ENCODE results near the gene NFIA. TPM values are rescaled to one million over a fixed set of nuclear protein-coding genes. Genes with fewer than 3 reads are reported as not detected.

NFIA gene
- total and polyA plus RNA-seq, 2 donors (not counting 1 experiment from before 2014, with no cell fraction given) = 0.28 to 0.54 TPM

- no peak for DNase-seq
- no CpG with 5 or more reads among the region's 5 CpGs for WGBS (ENCODE audit: insufficient coverage)
- no peak overlapping the region for H3K4me3 Mint-ChIP-seq
- Histone ChIP-seq H3K27me3 (replicated peaks in 1 of 4; ENCODE audit: control extremely low read depth in 1 of 4, control insufficient read depth in 3 of 4, insufficient read depth in 4 of 4, low read length in 3 of 4) (no peaks in the 10 kb centered on the region), H3K4me3 (ENCODE audit: control extremely low read depth in 1 of 5, extremely low read depth in 1 of 5, insufficient read depth in 1 of 5, low read depth in 2 of 5, low read length in 4 of 5) (no peak overlapping the region), H3K36me3 (replicated peaks in 1 of 2; ENCODE audit: control extremely low read depth in 1 of 2, control insufficient read depth in 1 of 2, extremely low read depth in 1 of 2, insufficient read depth in 2 of 2, low read length in 1 of 2) (no peaks in the 10 kb centered on the region), H3K9me3 (ENCODE audit: control extremely low read depth in 1 of 3, control insufficient read depth in 2 of 3, insufficient read depth in 1 of 3, low read length in 2 of 3) (no peaks in the 10 kb centered on the region), H3K4me2 (replicated peaks; ENCODE audit: low read depth, low read length, poor library complexity, severe bottlenecking) (no peak overlapping the region), H4K20me1 (ENCODE audit: control insufficient read depth, insufficient read depth, low read length, poor library complexity, severe bottlenecking) (no peaks in the 10 kb centered on the region), H3K27ac (ENCODE audit: low read length in 2 of 2) (no peak overlapping the region), H3K79me2 (ENCODE audit: control insufficient read depth, insufficient read depth, low read length) (no peaks in the 10 kb centered on the region), H3K9ac (ENCODE audit: low read length) (no peak overlapping the region), H3K4me1 (ENCODE audit: control insufficient read depth in 2 of 2, insufficient read depth in 2 of 2, low read length in 2 of 2) (no peaks in the 10 kb centered on the region), H2AFZ (ENCODE audit: insufficient read depth, low read depth, low read length, poor library complexity, severe bottlenecking) (no peak overlapping the region)
- intact Hi-C loops (cut with micrococcal nuclease) = no loop called here
- H3K4me1 Mint-ChIP-seq = peaks cover 2% of the 10 kb centered on the region
- CTCF ChIA-PET = no interaction called here
- no peaks in the 10 kb centered on the region for H3K9me3 Mint-ChIP-seq (ENCODE audit: insufficient read depth)
- POLR2A ChIA-PET = no interaction called here
- H3K27ac Mint-ChIP-seq = no peak overlapping the region
- no peak for TF ChIP-seq CTCF (IDR thresholded peaks at IDR 0.05)
- no peak for TF ChIP-seq EZH2 (IDR thresholded peaks at IDR 0.05; ENCODE audit: borderline replicate concordance, insufficient read depth, low read depth, low read length, poor library complexity, severe bottlenecking)
- H3K27me3 Mint-ChIP-seq = peaks cover 23% of the 10 kb centered on the region
- no peak for ATAC-seq (ENCODE audit: low read depth)
These were observed 317.9 kb downstream of the NFIA start for GRCh38 chr1:61400131-61400770.

- H3K4me1 ChIP-seq (ENCODE audit: control insufficient read depth in 2 of 2, insufficient read depth in 2 of 2, low read length in 2 of 2) = no peaks in the 10 kb centered on the region
- 80% methylated on average over 1 of the region's 3 CpGs for WGBS (ENCODE audit: insufficient coverage)
- POLR2A ChIA-PET = no interaction called here
These were observed 318.6 kb downstream of the NFIA start for GRCh38 chr1:61400997-61401396.

More at GRCh38 chr1:61400997-61401396, 318.6 kb downstream of the NFIA start:
- no peaks in the 10 kb centered on the region for H3K9me3 ChIP-seq (ENCODE audit: control extremely low read depth in 1 of 3, control insufficient read depth in 2 of 3, insufficient read depth in 1 of 3, low read length in 2 of 3)
- H3K27me3 ChIP-seq (replicated peaks in 1 of 4; ENCODE audit: control extremely low read depth in 1 of 4, control insufficient read depth in 3 of 4, insufficient read depth in 4 of 4, low read length in 3 of 4) = no peaks in the 10 kb centered on the region
- no peaks in the 10 kb centered on the region for H3K36me3 ChIP-seq (replicated peaks in 1 of 2; ENCODE audit: control extremely low read depth in 1 of 2, control insufficient read depth in 1 of 2, extremely low read depth in 1 of 2, insufficient read depth in 2 of 2, low read length in 1 of 2)
- DNase-seq = no peak
- Mint-ChIP-seq H3K4me1 (peaks cover 2% of the 10 kb centered on the region), H3K4me3 (no peak overlapping the region), H3K27ac (no peak overlapping the region), H3K27me3 (peaks cover 23% of the 10 kb centered on the region), H3K9me3 (ENCODE audit: insufficient read depth) (no peaks in the 10 kb centered on the region)
- H3K27ac ChIP-seq (ENCODE audit: low read length in 2 of 2) = no peak overlapping the region
- CTCF ChIA-PET = no interaction called here
- no peak overlapping the region for H2AFZ ChIP-seq (ENCODE audit: insufficient read depth, low read depth, low read length, poor library complexity, severe bottlenecking)
- no peak overlapping the region for H3K9ac ChIP-seq (ENCODE audit: low read length)
- intact Hi-C loops (cut with micrococcal nuclease) = no loop called here
- ATAC-seq (ENCODE audit: low read depth) = no peak
- TF ChIP-seq EZH2 (IDR thresholded peaks at IDR 0.05; ENCODE audit: borderline replicate concordance, insufficient read depth, low read depth, low read length, poor library complexity, severe bottlenecking) (no peak), CTCF (IDR thresholded peaks at IDR 0.05) (no peak)
- H3K4me2 ChIP-seq (replicated peaks; ENCODE audit: low read depth, low read length, poor library complexity, severe bottlenecking) = no peak overlapping the region
- H3K4me3 ChIP-seq (ENCODE audit: control extremely low read depth in 1 of 5, extremely low read depth in 1 of 5, insufficient read depth in 1 of 5, low read depth in 2 of 5, low read length in 4 of 5) = no peak overlapping the region
- no peaks in the 10 kb centered on the region for H4K20me1 ChIP-seq (ENCODE audit: control insufficient read depth, insufficient read depth, low read length, poor library complexity, severe bottlenecking)
- no peaks in the 10 kb centered on the region for H3K79me2 ChIP-seq (ENCODE audit: control insufficient read depth, insufficient read depth, low read length)

Measured in B cell (primary cell).